Keratinocyte (primary cell): Measurements from ENCODE around the gene NPAS3.

Source experiments
- EZH2 ChIP-seq: IDR thresholded peaks from one replicate; pipeline ENCODE4 v1.6.1; 2012; ENCODE audit warnings: inconsistent platforms, mild to moderate bottlenecking, low read length, moderate library complexity
- TF ChIP-seq, protein P1 (sequence below), 3 experiments: IDR thresholded peaks in 1 of 3; conservative IDR thresholded peaks in 1 of 3; optimal IDR thresholded peaks in 1 of 3; 2 replicates in 2 of 3; 3 replicates in 1 of 3; pipeline versions ENCODE3 to v1.5.1; 2011; ENCODE audit warnings: low read length in 3 of 3, mild to moderate bottlenecking in 3 of 3, moderate library complexity in 2 of 3, control low read depth in 1 of 3, inconsistent platforms in 1 of 3; ENCODE audit not compliant: insufficient read depth in 2 of 3; ENCODE audit errors: extremely low read depth in 1 of 3

DNA sequence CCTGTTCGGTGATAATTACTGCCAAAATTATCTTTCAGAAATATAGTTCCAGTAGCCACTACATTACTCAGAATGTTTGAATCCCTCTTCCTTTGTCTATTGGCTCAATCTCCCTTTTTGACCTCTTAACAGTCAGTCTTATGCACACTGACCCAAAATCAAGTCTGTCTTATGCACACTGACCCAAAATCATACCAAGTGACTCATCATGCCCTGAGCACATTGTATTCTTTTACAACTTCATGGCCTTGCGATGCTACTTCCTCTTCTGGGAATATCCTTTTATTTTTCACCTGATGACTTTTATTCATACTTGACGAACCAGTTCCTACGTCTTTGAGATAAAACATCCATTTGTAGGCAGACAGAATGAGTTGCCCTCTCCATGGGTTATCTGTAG, 182.3 kb downstream of the NPAS3 start:
- TF ChIP-seq, protein P1, sequence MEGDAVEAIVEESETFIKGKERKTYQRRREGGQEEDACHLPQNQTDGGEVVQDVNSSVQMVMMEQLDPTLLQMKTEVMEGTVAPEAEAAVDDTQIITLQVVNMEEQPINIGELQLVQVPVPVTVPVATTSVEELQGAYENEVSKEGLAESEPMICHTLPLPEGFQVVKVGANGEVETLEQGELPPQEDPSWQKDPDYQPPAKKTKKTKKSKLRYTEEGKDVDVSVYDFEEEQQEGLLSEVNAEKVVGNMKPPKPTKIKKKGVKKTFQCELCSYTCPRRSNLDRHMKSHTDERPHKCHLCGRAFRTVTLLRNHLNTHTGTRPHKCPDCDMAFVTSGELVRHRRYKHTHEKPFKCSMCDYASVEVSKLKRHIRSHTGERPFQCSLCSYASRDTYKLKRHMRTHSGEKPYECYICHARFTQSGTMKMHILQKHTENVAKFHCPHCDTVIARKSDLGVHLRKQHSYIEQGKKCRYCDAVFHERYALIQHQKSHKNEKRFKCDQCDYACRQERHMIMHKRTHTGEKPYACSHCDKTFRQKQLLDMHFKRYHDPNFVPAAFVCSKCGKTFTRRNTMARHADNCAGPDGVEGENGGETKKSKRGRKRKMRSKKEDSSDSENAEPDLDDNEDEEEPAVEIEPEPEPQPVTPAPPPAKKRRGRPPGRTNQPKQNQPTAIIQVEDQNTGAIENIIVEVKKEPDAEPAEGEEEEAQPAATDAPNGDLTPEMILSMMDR (optimal IDR thresholded peaks at IDR 0.05 in 1 of 3, IDR thresholded peaks at IDR 0.05 in 1 of 3, conservative IDR thresholded peaks at IDR 0.05 in 1 of 3; ENCODE audit: extremely low read depth in 1 of 3, insufficient read depth in 2 of 3, low read length in 3 of 3): no peak
- no peak for TF ChIP-seq EZH2
